Measurements from ENCODE around the gene PRKN.

DNA sequence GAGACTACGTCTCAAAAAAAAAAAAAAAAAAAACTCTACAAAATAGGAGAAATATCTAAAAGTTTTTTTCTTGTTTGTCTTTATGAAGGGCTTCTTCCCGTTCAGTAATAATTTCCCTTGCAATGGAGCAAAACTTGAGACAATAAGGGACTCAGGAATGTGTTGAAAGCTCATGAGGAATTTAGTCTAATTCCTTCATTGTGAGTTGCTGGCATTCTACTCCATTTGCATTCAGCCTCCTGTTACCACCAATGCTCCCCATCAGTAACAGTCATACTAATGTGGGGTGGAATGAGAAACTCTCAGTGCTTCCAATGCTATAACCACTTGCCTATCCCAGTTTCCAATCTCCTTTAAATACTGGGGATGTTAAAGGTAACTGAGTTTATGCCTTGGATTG is 877.0 kb downstream of the PRKN start:
- TF ChIP-seq, protein P1, sequence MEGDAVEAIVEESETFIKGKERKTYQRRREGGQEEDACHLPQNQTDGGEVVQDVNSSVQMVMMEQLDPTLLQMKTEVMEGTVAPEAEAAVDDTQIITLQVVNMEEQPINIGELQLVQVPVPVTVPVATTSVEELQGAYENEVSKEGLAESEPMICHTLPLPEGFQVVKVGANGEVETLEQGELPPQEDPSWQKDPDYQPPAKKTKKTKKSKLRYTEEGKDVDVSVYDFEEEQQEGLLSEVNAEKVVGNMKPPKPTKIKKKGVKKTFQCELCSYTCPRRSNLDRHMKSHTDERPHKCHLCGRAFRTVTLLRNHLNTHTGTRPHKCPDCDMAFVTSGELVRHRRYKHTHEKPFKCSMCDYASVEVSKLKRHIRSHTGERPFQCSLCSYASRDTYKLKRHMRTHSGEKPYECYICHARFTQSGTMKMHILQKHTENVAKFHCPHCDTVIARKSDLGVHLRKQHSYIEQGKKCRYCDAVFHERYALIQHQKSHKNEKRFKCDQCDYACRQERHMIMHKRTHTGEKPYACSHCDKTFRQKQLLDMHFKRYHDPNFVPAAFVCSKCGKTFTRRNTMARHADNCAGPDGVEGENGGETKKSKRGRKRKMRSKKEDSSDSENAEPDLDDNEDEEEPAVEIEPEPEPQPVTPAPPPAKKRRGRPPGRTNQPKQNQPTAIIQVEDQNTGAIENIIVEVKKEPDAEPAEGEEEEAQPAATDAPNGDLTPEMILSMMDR (IDR thresholded peaks at IDR 0.05): no peak
- no peak for TF ChIP-seq POLR2A (IDR thresholded peaks at IDR 0.05)
